Liver (tissue), 9 donors: ENCODE results near the gene UHRF2. TPM values are rescaled to one million over a fixed set of nuclear protein-coding genes. Genes with fewer than 3 reads are reported as not detected.

Experiments used
- DNase-seq: peaks from one replicate; pipeline ENCODE4 v3.0.0-alpha.2; 2017; ENCODE audit warnings: low spot score
- H3K27ac ChIP-seq, 2 donors: one replicate each; pipeline ENCODE4 v1.7.0; 2013; ENCODE audit warnings: inconsistent platforms in 2 of 2, low read length in 2 of 2, control low read depth in 1 of 2, low read depth in 1 of 2, mild to moderate bottlenecking in 1 of 2
- H3K27me3 ChIP-seq, 4 donors: one replicate each; pipeline versions ENCODE4 v1.6.1 to v1.7.0; 2013; ENCODE audit warnings: low read length in 3 of 4, inconsistent platforms in 1 of 4, mild to moderate bottlenecking in 1 of 4, moderate library complexity in 1 of 4; ENCODE audit not compliant: control insufficient read depth in 4 of 4, insufficient read depth in 4 of 4
- H3K36me3 ChIP-seq, 4 donors: one replicate each; pipeline versions ENCODE4 v1.6.1 to v1.7.0; 2013; ENCODE audit warnings: low read length in 3 of 4, mild to moderate bottlenecking in 3 of 4, low read depth in 1 of 4, moderate library complexity in 1 of 4; ENCODE audit not compliant: control insufficient read depth in 4 of 4, insufficient read depth in 3 of 4
- H3K4me1 ChIP-seq, 4 donors: one replicate each; pipeline versions ENCODE4 v1.6.1 to v1.7.0; 2013; ENCODE audit warnings: low read length in 3 of 4, mild to moderate bottlenecking in 3 of 4, moderate library complexity in 1 of 4; ENCODE audit not compliant: control insufficient read depth in 4 of 4, insufficient read depth in 4 of 4
- H3K4me3 ChIP-seq, 3 donors: one replicate each; pipeline versions ENCODE4 v1.6.1 to v1.7.0; 2013; ENCODE audit warnings: low read length in 3 of 3, control low read depth in 1 of 3, low read depth in 1 of 3, mild to moderate bottlenecking in 1 of 3
- H3K9ac ChIP-seq, 2 donors: one replicate each; pipeline ENCODE4 v1.7.0; 2013; ENCODE audit warnings: low read length in 2 of 2, mild to moderate bottlenecking in 2 of 2, moderate library complexity in 2 of 2, control low read depth in 1 of 2, low read depth in 1 of 2
- H3K9me3 ChIP-seq, 4 donors: one replicate each; pipeline versions ENCODE4 v1.6.1 to v1.7.0; 2013; ENCODE audit warnings: low read length in 3 of 4; ENCODE audit not compliant: control insufficient read depth in 4 of 4
- EGR1 ChIP-seq, 2 donors: IDR thresholded peaks; 2 replicates each; pipeline ENCODE4 v1.6.1; 2016 to 2018; ENCODE audit warnings: antibody characterized with exemption in 2 of 2, low read depth in 2 of 2
- FOXA1 ChIP-seq: IDR thresholded peaks from 2 replicates; pipeline ENCODE4 v1.6.1; 2016; ENCODE audit warnings: antibody characterized with exemption
- FOXA2 ChIP-seq: IDR thresholded peaks from 2 replicates; pipeline ENCODE4 v1.6.1; 2016; ENCODE audit warnings: antibody characterized with exemption
- GABPA ChIP-seq, 2 donors: IDR thresholded peaks in 1 of 2; conservative IDR thresholded peaks in 1 of 2; 2 replicates each; pipeline ENCODE4 v1.6.1; 2016; ENCODE audit warnings: antibody characterized with exemption in 2 of 2, mild to moderate bottlenecking in 1 of 2, moderate library complexity in 1 of 2
- HNF4A ChIP-seq, 2 donors: conservative IDR thresholded peaks; 2 replicates each; pipeline ENCODE4 v1.6.1; 2016; ENCODE audit warnings: antibody characterized with exemption in 2 of 2, mild to moderate bottlenecking in 2 of 2
- HNF4G ChIP-seq: IDR thresholded peaks from 2 replicates; pipeline ENCODE4 v1.6.1; 2016; ENCODE audit warnings: antibody characterized with exemption
- JUND ChIP-seq, 2 donors: IDR thresholded peaks; 2 replicates each; pipeline ENCODE4 v1.6.1; 2016; ENCODE audit warnings: antibody characterized with exemption in 2 of 2
- MAX ChIP-seq: IDR thresholded peaks from 2 replicates; pipeline ENCODE4 v1.6.1; 2016; ENCODE audit warnings: antibody characterized with exemption
- NR2F2 ChIP-seq: IDR thresholded peaks from 2 replicates; pipeline ENCODE4 v1.6.1; 2016; ENCODE audit warnings: antibody characterized with exemption
- RAD21 ChIP-seq, 2 donors: IDR thresholded peaks; 2 replicates each; pipeline ENCODE4 v1.6.1; 2016; ENCODE audit warnings: antibody characterized with exemption in 2 of 2, mild to moderate bottlenecking in 2 of 2
- REST ChIP-seq: IDR thresholded peaks from 2 replicates; pipeline ENCODE4 v1.6.1; 2016; ENCODE audit warnings: antibody characterized with exemption, mild to moderate bottlenecking
- RXRA ChIP-seq, 2 donors: IDR thresholded peaks; 2 replicates each; pipeline ENCODE4 v1.6.1; 2017 to 2018; ENCODE audit warnings: antibody characterized with exemption in 2 of 2, mild to moderate bottlenecking in 1 of 2
- SP1 ChIP-seq: IDR thresholded peaks from 2 replicates; pipeline ENCODE4 v1.6.1; 2018; ENCODE audit warnings: antibody characterized with exemption, mild to moderate bottlenecking
- TAF1 ChIP-seq: conservative IDR thresholded peaks from 2 replicates; pipeline ENCODE4 v1.6.1; 2016; ENCODE audit warnings: antibody characterized with exemption, mild to moderate bottlenecking
- YY1 ChIP-seq: IDR thresholded peaks from 2 replicates; pipeline ENCODE4 v1.6.1; 2016; ENCODE audit warnings: antibody characterized with exemption, mild to moderate bottlenecking
- ZBTB33 ChIP-seq: IDR thresholded peaks from 2 replicates; pipeline ENCODE4 v1.6.1; 2016; ENCODE audit warnings: antibody characterized with exemption
- WGBS: extraction: QIAGEN DNeasy Blood & Tissue Kit; methylation state at CpG from one replicate; pipeline ENCODE4 v1.1.7; 2013; 5-methylcytosine and 5-hydroxymethylcytosine counted together
- polyA plus RNA-seq, 2 donors: library from polyadenylated mRNA; stranded (reverse) in 1 of 2; unstranded in 1 of 2; fragments of 200-250 nt in 1 of 2; fragments of >200 nt in 1 of 2; fragmentation: Nextera tagmentation in 1 of 2; extraction: Ambion mirVana in 1 of 2; gene quantifications; one replicate each; pipeline versions ENCODE4 v1.2.1 to v1.2.3, GENCODE V29; 2013 to 2015
- total RNA-seq, 2 donors: library from RNA; depleted of rRNA; stranded (reverse); fragments of >200 nt; gene quantifications; one replicate each; pipeline ENCODE4 v1.2.3, GENCODE V29; 2014
- TF ChIP-seq, protein P1 (sequence below): IDR thresholded peaks from 2 replicates; pipeline ENCODE4 v1.6.1; 2016; ENCODE audit warnings: antibody characterized with exemption
- TF ChIP-seq, protein P2 (sequence below): fragments of 150-350 bp; IDR thresholded peaks from 2 replicates; pipeline ENCODE4 v1.5.1; 2017; ENCODE audit warnings: improper control_type of control experiment, low read depth, low read length; ENCODE audit not compliant: missing input control
- donor health status: healthy.
- donor health status: healthy.
- donor health status: healthy.
- donor health status: healthy.
- donor health status: healthy.

The UHRF2 gene
- total and polyA plus RNA-seq, 4 donors, result 5.7 to 34.1 (median 16.9) TPM

DNA sequence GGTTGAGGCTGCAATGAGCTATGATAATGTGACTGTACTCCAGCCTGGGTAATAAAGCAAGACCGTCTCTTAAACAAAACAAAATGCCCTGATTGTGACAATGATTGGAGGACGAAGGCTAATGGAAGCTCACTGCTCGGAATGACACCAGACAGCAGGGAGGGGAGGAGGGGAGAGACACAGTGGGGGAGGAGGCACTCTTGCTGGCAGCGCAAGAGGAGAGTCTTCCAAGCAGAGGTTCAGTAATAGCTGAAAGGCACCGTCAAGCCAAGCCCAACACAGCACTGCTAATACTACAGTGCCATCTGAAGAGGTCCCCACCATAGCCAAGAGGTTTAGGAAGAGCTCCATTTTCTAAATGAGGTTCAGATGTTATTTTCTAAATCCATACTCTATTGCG lies 130.2 kb downstream of the UHRF2 start:
- Histone ChIP-seq H3K4me3 (no peak overlapping the region), H3K4me1 (no peaks in the 10 kb centered on the region), H3K9me3 (no peaks in the 10 kb centered on the region), H3K27ac (no peak overlapping the region), H3K27me3 (no peaks in the 10 kb centered on the region), H3K36me3 (peaks cover 2 to 57% (median 23%) of the 10 kb centered on the region in 4 donors), H3K9ac (no peak overlapping the region)
- no peak for DNase-seq
- TF ChIP-seq GABPA (IDR thresholded peaks at IDR 0.05 in 1 of 2, conservative IDR thresholded peaks at IDR 0.05 in 1 of 2) (no peak), ZBTB33 (no peak), YY1 (no peak), HNF4G (no peak), HNF4A (conservative IDR thresholded peaks at IDR 0.05) (no peak), REST (no peak), MAX (no peak), SP1 (no peak), NR2F2 (no peak), TAF1 (no peak), JUND (IDR thresholded peaks at IDR 0.05) (no peak), RXRA (IDR thresholded peaks at IDR 0.05) (no peak), EGR1 (IDR thresholded peaks at IDR 0.05; ENCODE audit: low read depth in 2 of 2) (no peak), FOXA1 (no peak), FOXA2 (no peak), RAD21 (IDR thresholded peaks at IDR 0.05) (no peak)
- TF ChIP-seq, protein P1, sequence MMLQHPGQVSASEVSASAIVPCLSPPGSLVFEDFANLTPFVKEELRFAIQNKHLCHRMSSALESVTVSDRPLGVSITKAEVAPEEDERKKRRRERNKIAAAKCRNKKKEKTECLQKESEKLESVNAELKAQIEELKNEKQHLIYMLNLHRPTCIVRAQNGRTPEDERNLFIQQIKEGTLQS, result no peak
- TF ChIP-seq, protein P2, sequence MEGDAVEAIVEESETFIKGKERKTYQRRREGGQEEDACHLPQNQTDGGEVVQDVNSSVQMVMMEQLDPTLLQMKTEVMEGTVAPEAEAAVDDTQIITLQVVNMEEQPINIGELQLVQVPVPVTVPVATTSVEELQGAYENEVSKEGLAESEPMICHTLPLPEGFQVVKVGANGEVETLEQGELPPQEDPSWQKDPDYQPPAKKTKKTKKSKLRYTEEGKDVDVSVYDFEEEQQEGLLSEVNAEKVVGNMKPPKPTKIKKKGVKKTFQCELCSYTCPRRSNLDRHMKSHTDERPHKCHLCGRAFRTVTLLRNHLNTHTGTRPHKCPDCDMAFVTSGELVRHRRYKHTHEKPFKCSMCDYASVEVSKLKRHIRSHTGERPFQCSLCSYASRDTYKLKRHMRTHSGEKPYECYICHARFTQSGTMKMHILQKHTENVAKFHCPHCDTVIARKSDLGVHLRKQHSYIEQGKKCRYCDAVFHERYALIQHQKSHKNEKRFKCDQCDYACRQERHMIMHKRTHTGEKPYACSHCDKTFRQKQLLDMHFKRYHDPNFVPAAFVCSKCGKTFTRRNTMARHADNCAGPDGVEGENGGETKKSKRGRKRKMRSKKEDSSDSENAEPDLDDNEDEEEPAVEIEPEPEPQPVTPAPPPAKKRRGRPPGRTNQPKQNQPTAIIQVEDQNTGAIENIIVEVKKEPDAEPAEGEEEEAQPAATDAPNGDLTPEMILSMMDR, result no peak
- 75% methylated on average over 6 of the region's 6 CpGs for WGBS
